NOMO-1 treated with dmso at 0.1 percent for 144 hours (cell line): ENCODE measurements around the gene MAFG.
A peak's percentile ranks its signal among the peaks of the same experiment; 100 is the strongest.
"Not testable (repeated sequence)": the region's sequence is repeated elsewhere in the genome, so short reads cannot be mapped to it uniquely, and the experiment has no call there.

Experiments used
- DNase-seq: peaks from one replicate; lab custom pipeline; 2025; ENCODE audit not compliant: unreplicated experiment; lab: John Stamatoyannopoulos, UW

The MAFG gene

GRCh38 chr17:81923302-81924260, 4.0 kb downstream of the MAFG start:
- DNase-seq = peak; percentile 80

GRCh38 chr17:81922566-81923301, 4.8 kb downstream of the MAFG start:
- DNase-seq = peak; percentile 76

GRCh38 chr17:81921996-81922565, 5.5 kb downstream of the MAFG start:
- no peak for DNase-seq

- DNase-seq = no peak
Measured at GRCh38 chr17:81921537-81921862, 6.0 kb downstream of the MAFG start.

- peak; percentile 88 for DNase-seq
Measured at GRCh38 chr17:81920612-81921536, 6.7 kb downstream of the MAFG start.

GRCh38 chr17:81918832-81919545, 8.5 kb downstream of the MAFG start:
- DNase-seq = no peak

- DNase-seq = not testable (repeated sequence)
Measured at GRCh38 chr17:81918333-81918669, 9.2 kb downstream of the MAFG start.

GRCh38 chr17:81917565-81918332, 9.8 kb downstream of the MAFG start, which contains the start of gene SIRT7:
TSS of gene SIRT7 (minus strand) at chr17:81918176. CDS start at chr17:81918131, 45 bp downstream.
- DNase-seq = peak; percentile 80

- no peak for DNase-seq
Measured at GRCh38 chr17:81916234-81917001, 11.1 kb downstream of the MAFG start.

- no peak for DNase-seq
Measured at GRCh38 chr17:81915331-81915730, 12.2 kb downstream of the MAFG start.

- no peak for DNase-seq
Measured at GRCh38 chr17:81914103-81914850, 13.3 kb downstream of the MAFG start.

- DNase-seq = no peak
Measured at GRCh38 chr17:81913394-81914102, 14.0 kb downstream of the MAFG start.

- no peak for DNase-seq
Measured at GRCh38 chr17:81912441-81913309, 14.9 kb downstream of the MAFG start.

- DNase-seq = no peak
Measured at GRCh38 chr17:81911969-81912368, 15.6 kb downstream of the MAFG start.

GRCh38 chr17:81911277-81911961, 16.1 kb downstream of the MAFG start, which contains the start of gene PCYT2:
TSS of gene PCYT2 (minus strand) at chr17:81911399. CDS start at chr17:81911355, 44 bp downstream.
- peak; percentile 89 for DNase-seq

GRCh38 chr17:81910840-81911276, 16.7 kb downstream of the MAFG start:
- no peak for DNase-seq
